GM18508 (cell line): ENCODE measurements around the gene CPN2.

ENCODE experiments used
- ATAC-seq: cut with Tn5 transposase; IDR thresholded peaks from one replicate; pipeline ENCODE4 v1.9.1; 2021; ENCODE audit warnings: moderate number of reproducible peaks; ENCODE audit not compliant: insufficient read depth, unreplicated experiment

CPN2 gene

GRCh38 chr3:194315965-194316361, 35.2 kb downstream of the CPN2 start:
- peak; percentile 13 for ATAC-seq

GRCh38 chr3:194315088-194315964, 35.8 kb downstream of the CPN2 start:
- peak; percentile 75 for ATAC-seq

- no peak for ATAC-seq
Observed at GRCh38 chr3:194314388-194315068, 36.6 kb downstream of the CPN2 start.

GRCh38 chr3:194313560-194314387, 37.4 kb downstream of the CPN2 start:
- no peak for ATAC-seq

- no peak for ATAC-seq
Observed at GRCh38 chr3:194312743-194313281, 38.3 kb downstream of the CPN2 start.

- no peak for ATAC-seq
Observed at GRCh38 chr3:194312186-194312742, 38.9 kb downstream of the CPN2 start.

- no peak for ATAC-seq
Observed at GRCh38 chr3:194311000-194311399, 40.1 kb downstream of the CPN2 start.

- no peak for ATAC-seq
Observed at GRCh38 chr3:194310060-194310835, 40.9 kb downstream of the CPN2 start.

GRCh38 chr3:194308601-194309449, 42.3 kb downstream of the CPN2 start:
- ATAC-seq = no peak

GRCh38 chr3:194307849-194308248, 43.3 kb downstream of the CPN2 start:
- ATAC-seq = no peak

GRCh38 chr3:194306771-194307640, 44.1 kb downstream of the CPN2 start:
- ATAC-seq = no peak

GRCh38 chr3:194306109-194306686, 44.9 kb downstream of the CPN2 start:
- ATAC-seq = no peak

- ATAC-seq = no peak
Observed at GRCh38 chr3:194305356-194306108, 45.6 kb downstream of the CPN2 start.

- no peak for ATAC-seq
Observed at GRCh38 chr3:194304186-194304917, 46.8 kb downstream of the CPN2 start.

- ATAC-seq = no peak
Observed at GRCh38 chr3:194303749-194304148, 47.4 kb downstream of the CPN2 start.

- no peak for ATAC-seq
Observed at GRCh38 chr3:194301730-194302129, 49.4 kb downstream of the CPN2 start.
